EL (cell line): ENCODE measurements around the gene KCNH3.

Source experiments
- DNase-seq: peaks from one replicate; pipeline ENCODE4 v3.0.0-alpha.2; 2016

The KCNH3 gene

GRCh38 chr12:49563951-49564685 is 25.3 kb downstream of the KCNH3 start:
- no peak for DNase-seq

GRCh38 chr12:49564686-49565405 is 26.0 kb downstream of the KCNH3 start:
- DNase-seq, result no peak

DNA sequence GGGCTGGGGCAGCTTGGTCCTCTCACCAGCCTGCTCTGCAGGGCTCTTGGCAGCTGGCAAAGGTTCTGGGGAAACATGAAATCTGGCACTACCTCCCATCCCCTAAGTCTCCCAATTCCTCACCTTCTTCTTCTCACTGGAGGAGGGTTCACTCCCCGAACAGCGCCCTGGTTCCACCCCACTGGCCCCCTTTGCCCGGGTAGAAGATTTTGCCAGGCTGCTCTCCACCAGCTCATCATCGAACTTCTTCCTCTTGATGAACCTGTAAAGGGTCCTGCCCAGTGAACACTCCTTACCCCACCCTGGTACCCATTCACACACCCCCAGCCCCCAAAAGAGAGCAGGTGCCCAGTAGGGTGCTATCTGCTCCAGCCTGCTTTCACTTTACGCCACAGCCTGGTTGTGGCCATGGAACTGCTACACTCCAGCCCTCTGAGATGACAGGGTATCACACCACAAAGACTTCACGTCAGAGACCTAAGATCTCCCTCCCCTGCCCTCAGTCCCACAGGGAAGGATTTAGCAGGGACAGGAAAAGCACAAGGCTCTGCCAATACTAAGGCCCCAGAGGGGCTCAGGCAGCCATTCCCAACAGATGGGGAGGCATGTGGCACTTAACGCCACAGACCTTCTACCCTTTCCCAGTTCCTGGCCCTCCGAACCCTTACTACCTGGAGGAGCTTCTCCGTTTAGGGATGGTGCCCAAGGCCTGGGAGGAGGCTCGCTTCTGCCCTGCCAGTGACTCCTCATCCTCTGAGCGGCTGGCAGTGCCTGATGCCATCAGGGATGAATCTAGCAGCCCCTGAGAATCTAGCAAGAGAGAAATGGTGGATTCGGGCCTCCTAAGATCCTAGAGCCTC is 26.8 kb downstream of the KCNH3 start:
- DNase-seq, result no peak

- DNase-seq, result no peak
These were observed 27.5 kb downstream of the KCNH3 start for GRCh38 chr12:49566361-49566760.

GRCh38 chr12:49567302-49567610 is 28.4 kb downstream of the KCNH3 start:
- DNase-seq, result no peak

DNA sequence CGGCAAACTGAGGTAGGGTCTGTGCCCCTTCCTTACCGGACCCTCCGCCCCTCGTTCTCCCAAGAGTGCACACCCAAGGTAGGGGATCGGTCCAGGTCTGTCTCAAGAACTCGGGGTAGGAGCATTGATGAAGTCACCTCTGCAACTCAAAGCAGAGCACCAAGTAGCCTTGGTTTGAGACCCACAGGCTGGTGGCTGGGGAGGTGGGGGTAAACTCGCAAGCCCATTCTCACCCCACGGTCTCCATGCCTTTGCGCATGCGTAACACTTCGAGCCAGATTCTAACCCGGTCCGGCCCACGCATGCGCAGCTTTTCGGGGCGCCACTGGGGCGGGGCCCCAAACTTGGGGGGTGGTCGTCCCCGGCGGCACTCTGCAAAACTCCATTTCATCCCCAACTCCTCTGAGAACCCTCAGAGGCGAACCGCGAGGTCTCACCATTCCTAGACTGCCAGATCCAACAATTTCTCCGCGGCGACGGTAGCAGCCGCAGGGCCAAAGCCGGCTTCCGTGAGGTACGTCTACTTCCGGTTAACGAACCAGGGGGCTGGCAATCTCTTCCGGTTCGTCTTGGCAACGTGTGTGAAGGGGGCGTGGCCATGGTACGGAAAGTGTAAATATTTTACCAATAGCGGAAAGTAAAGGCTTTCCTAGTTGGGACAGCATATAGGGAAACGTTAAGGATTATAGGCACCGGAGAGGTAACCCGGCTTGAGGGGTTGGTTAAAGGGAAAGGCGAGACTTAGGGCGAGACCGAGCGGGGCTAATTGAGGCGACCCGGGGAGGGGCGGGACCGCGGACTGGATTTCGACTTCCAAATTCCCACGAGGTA is 29.0 kb downstream of the KCNH3 start, which contains the start of gene MCRS1:
Gene MCRS1 (minus strand): TSS at position 532 of the 831 bp plus-strand sequence. CDS start 1,411 bp downstream, outside the sequence.
- DNase-seq, result peak; percentile 92

- DNase-seq, result no peak
These were observed 29.8 kb downstream of the KCNH3 start for GRCh38 chr12:49568442-49569162.

DNA sequence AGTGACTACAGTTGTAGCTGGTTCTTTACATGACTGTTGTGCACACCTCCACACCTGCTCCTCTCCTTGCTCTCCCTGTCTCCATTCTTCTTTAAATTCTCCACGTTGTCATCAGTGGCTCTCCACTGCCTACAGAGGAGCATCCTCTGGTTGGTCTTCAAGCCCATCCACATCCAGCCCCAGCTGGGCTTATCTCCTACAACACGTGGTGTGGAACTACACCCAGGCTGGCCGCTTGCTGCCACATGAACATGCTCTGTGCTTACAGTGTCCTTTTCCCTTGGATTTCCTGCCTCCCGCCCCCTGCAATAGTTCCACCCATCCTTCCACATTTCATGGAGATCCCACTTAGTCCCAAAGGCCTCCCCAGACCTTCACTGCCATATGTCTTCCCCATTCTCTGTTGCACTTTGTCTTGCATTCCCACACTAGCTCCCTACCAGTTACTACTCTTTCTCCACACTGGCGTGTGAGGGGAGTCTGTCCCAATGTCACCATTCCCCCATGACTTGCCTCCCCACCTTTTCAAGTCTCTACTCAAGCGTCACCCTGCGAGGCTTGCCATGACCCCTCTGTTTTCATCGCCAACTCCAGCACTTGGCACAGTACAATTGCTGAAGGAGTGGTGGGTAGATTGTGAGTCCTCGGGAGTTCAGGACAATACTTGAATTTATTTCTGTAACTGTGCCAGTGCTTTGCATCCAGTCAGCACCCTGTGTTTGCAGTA is 38.9 kb downstream of the KCNH3 start:
- no peak for DNase-seq

- no peak for DNase-seq
These were observed 39.8 kb downstream of the KCNH3 start for GRCh38 chr12:49578471-49579112.

DNA sequence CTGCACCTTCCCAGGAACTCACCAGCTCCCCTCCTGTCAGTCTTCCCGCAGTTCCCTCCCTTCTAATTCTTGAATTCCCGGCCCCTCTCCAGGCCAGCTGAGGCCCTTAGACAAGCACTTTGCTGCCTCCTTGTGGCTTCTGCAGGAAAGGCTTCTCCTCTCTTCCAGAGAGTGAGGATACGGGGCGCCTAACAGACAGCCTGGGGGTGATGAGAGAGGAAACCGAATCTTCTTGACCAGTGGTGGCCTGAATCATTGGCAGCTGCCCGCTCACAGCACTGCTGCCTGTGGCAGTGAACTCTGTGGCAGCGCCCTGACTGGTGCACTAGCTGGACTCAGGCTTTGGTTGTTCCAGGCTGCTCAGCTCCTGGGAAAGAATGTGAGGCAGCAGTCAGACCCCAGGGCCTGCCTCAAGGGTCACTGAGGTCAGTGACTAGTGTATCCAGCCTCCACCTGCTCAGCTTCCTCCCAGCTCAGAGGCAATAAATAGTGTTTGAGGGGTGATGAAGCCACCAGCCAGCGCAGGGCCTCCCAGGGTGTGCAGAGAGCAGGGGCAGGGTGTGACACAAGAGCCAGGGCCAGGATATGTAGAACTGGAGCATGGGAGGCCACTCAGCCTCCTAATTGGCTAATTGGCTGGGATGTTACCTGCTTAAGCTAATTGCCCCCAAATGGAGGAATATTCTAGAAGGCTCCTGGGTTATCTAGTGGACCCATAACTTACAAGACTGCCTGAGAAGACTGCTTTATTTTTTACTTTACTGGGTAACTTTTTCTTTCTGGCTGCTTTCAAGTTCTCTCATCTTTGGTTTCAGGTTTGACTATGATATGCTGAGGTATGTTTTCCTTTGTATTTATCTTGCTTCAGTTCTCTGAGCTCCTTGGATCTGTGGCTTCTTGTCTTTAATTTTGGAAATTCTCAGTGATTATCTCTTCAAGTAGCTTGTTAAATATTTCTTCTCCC is 42.0 kb downstream of the KCNH3 start:
- DNase-seq, result peak; percentile 93

DNA sequence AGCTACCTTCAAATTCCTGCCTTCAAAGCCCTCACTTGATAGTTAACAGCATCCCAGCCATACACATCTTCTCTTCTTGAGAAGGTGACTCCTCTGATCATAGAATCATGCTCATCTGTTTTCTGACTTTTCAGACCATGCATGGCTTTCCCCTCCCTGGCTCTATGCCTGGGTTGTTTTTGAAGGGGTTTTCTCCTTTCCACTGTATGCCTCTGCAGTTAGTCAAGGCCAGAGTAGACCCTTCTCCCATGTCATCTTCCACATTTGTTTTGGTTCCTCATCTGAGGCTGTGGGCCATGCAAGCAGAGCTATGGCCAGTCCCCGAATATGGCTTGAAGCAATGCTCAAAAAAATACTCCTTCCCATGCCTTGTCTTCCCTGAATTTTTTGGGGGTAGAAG is 43.4 kb downstream of the KCNH3 start:
- no peak for DNase-seq

DNA sequence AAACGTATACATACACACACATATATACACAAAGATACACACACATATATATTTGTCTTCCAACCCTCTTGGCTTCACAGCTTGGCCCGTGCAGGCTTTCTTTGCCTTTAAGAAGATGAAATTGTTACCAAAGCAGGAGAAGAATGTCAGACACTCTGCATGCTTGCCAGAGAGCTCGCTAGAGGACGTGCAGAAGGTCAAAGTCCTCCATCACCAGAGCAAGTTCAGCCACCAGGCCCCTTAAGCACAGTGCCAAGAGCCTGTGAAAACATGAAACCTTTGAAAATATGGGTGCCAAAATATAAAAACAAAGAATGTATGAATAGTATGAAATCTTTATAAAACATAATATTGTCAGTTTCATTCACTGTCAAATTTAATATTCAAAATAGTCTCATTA is 44.0 kb downstream of the KCNH3 start:
- no peak for DNase-seq

GRCh38 chr12:49583366-49584094 is 44.7 kb downstream of the KCNH3 start:
- DNase-seq, result no peak

- no peak for DNase-seq
These were observed 45.8 kb downstream of the KCNH3 start for GRCh38 chr12:49584591-49584990.

GRCh38 chr12:49585477-49586459 is 46.9 kb downstream of the KCNH3 start:
- no peak for DNase-seq

GRCh38 chr12:49587174-49587908 is 48.5 kb downstream of the KCNH3 start:
- no peak for DNase-seq

DNA sequence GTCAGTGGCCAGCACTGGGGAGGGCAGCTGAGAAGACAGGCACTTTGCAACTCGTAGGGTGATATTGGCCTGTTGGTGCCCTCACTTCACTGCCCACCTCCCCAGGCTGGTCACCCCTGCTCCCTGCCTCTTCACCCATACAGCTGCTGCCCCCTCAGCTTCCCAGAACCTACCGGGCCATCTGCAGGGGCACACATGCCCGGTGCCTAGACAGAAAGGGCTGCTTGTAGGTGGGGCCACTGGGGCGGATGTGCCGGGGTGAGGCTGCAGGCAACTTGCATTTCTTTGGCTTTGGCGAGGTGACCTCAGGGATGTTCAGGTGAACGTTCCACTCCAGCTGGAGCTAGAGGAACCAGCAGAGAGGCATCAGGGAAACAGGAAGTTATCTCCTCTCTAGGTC is 49.5 kb downstream of the KCNH3 start:
- no peak for DNase-seq
